Activated effector memory CD4-positive, alpha-beta T cell treated with Interleukin-2 at 50 U/mL for 16 hours (primary cell): ENCODE measurements around the gene UCK2.

ENCODE experiments used
- DNase-seq: peaks from one replicate; pipeline ENCODE4 v3.0.0-alpha.2; 2020

Gene UCK2

DNA sequence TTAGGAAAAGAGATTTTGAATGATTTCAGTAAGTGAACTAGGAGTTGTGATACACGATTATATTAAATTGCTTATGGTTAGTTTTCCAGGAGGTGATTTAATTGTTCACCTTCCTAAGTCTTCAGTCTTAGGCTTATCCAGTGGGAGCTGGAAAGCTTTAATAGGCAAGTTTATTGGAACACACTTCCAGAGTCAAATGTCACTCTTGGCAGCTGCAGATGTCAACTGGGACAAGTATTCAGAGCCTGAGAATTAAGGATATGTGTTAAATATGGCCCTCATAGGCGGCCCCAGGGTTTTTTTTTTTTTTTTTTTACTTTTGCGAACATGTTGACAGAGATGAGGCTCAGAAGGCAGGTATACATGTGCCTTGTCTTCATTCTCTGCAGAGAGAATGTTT, 29.2 kb downstream of the UCK2 start:
- no peak for DNase-seq

GRCh38 chr1:165857046-165857801, 29.8 kb downstream of the UCK2 start:
- no peak for DNase-seq

DNA sequence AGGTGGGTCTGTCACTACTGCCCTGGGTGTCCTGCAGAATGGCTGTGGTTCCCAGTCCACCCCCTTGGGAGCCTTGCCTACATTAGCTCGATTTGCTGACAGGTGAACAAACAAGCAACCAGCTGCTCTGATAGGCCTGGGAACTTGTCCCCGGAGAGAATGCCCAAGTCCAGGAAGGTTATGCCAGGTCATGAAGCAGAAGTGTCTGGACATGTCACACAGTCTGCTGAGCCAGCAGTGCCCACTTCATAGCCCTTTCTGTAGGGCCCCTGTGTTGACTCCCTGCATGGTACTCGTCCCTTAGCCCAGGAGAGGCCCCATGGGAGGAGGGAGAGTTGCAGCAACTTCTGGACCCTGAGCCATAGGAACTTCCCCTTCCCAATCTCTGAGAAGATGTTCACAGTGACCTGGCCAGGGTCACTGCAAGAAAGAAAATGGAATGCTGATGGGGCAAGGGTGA, 31.0 kb downstream of the UCK2 start:
- DNase-seq, result no peak

DNA sequence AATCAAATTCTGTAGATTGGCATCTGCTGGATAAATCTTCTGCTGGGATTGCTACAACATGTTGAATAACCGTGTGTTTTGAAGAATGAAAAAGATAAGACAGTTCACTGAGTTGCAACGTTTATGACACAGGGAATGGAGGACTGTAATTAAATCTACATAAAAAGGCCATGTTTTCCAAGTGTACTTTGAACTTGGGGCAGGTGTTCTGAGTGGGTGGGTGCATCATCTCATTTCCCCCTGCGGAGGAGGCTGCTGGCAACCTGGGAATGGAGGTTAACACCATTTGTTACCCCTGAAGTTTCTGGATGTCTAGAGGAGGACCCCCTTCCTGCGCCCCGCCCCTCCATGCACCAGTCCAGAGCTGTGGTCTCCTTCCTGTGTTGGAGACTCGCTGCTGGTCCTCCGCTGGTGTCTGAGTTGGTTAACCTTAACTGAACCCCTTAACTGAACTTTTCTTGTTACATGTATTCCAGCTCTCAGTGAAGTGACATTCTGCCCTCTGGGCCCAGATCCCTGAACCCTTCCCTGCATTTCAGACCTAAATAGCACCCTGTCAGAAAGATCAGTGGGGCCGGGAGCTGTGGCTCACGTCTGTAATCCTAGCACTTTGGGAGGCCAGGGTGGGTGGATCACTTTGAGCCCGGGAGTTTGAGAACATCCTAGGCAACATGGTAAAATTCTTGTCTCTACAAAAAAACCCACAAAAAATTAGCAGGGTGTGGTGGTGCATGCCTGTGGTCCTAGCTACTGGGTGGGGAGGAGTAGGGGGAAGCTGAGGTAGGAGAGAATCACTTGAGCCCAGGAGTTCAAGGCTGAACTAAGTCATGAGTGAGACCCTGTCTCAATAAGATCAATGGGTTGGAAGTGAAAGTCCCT, 31.8 kb downstream of the UCK2 start:
- DNase-seq, result no peak

GRCh38 chr1:165860065-165860464, 32.7 kb downstream of the UCK2 start:
- no peak for DNase-seq

- no peak for DNase-seq
Observed at GRCh38 chr1:165861911-165862310, 34.5 kb downstream of the UCK2 start.

- DNase-seq, result no peak
Observed at GRCh38 chr1:165862448-165862847, 35.0 kb downstream of the UCK2 start.

DNA sequence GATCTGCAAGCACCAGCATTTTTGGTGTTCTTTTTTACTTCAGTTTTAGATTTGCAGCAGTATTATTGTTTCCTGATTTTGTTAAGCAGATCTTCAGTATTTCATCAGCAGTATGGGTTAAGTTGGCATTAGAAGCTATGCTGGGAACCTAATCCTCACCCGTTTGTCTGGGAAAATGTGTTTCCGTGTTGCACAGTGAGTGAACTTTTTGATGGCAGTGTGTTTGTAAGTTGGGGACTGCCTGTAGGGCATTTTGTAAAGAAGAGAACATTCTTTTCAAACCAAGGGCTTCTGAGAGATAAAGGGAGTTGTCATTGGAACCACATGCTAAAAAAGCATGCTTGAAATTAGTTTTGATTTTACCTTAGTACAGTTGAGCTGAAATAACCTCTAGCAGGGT, 35.9 kb downstream of the UCK2 start:
- no peak for DNase-seq

GRCh38 chr1:165865633-165866340, 38.4 kb downstream of the UCK2 start:
- DNase-seq, result no peak

DNA sequence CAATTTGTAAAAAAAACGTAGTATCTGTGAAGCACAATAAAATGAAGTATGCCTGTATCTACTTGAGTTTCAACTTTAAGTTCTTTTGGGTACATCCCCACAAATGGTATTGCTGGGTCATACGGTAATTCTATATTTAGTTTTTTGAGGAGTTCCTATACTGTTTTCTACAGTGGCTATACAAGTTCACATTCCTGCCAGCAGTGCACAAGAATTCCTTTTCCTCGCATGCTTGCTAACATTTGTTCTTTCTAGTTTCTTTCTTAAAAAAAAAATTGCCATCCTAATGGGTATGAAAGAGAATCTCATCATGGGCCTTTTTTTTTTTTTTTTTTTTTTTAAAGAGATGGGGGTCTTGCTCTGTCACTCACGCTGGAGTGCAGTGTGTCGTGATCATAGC, 41.9 kb downstream of the UCK2 start:
- no peak for DNase-seq

DNA sequence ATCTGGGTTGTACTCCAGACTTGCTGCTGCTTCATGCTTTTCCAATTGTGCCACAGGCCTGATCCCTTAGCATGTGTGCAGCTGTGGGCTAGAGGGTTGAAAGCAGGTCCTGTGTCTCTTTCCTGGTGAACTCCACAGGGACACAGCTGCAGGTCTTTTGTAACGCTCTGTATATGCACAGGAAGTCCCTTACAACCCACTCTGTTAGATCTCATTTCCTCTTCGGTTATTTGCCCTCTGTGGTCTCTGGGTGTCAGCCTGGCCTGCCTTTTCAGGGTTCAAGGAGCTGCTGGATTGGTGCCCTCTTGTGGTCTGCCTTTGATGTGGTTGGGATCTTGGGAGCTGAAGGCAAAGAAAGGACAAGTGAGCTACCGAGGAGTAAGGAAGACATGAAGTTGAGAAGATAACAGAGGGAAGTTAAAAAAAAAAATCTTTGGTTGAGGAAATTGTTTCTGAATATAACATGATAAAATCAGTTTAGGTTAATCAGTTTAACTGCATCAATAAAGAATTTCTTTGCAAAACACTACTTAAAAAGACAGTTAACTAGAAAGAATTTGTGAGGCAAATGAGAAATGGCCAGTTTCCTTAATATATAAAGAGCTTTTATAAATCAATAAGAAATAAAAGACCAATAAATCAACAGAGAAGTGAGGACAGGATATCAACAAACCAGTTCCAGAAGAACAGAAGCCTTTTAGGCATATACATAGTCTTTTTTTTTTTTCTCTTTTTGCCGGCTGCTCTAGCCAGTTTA, 44.1 kb downstream of the UCK2 start:
- DNase-seq, result peak; percentile 29

DNA sequence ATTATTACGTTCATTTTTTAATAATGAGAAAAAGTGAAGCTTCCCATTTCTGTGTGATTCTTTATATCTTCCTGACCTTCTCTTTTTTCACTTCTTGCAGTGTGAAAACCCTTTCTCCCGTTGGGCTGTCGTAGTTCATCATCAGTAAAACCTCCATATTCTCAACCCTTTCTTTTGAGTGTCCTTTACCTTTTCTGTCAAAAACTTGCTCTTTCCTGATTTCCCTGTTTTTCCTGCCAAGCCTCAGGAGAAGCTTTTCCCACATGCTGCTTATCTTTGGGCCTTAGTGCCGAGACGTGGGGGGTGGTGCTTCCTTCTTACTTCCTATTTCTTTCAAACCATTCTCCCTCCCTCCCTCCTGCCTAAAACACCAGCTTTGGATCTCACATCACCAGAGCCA, 46.1 kb downstream of the UCK2 start:
- DNase-seq, result no peak

DNA sequence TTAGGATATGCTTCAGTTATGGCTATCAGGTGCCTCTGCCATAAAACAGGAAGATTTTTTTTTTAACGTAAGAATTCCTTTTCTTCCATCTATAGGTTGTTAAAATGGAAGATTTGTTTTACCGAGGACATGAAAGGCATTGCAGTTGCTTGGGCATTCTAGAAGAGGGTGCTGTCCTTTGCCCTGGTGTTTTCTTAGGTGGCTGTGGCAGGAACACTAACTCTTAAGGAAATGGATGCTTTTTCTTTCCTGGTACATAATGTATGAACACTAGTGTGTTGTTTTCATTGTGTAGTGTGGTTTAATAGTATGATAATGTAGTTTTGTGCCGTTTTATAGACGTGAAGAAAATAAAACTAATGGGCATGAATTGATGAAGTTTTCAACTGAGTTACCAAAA, 47.2 kb downstream of the UCK2 start:
- no peak for DNase-seq

DNA sequence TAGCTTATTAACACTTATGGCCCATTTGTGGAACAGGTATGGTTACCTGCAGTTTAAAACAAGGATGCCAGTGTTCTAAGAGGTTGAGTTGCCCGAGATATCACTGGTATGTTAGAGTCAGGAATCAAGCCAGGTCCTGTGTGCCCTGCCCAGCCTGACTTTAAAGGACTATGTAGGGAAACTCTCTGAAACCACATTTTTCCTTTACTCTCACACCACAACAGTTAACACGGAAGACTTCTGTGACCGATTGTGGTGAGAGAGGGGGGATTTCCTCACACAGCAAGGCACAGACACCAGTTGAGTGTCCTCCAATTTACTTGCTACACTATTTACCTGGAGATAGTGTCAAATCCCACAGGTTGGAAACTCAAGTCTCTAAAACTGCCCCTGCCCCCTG, 47.8 kb downstream of the UCK2 start:
- DNase-seq, result no peak

GRCh38 chr1:165875604-165876003, 48.2 kb downstream of the UCK2 start:
- no peak for DNase-seq

GRCh38 chr1:165876121-165876520, 48.7 kb downstream of the UCK2 start:
- DNase-seq, result no peak

GRCh38 chr1:165877411-165877810, 50.0 kb downstream of the UCK2 start:
- DNase-seq, result no peak

DNA sequence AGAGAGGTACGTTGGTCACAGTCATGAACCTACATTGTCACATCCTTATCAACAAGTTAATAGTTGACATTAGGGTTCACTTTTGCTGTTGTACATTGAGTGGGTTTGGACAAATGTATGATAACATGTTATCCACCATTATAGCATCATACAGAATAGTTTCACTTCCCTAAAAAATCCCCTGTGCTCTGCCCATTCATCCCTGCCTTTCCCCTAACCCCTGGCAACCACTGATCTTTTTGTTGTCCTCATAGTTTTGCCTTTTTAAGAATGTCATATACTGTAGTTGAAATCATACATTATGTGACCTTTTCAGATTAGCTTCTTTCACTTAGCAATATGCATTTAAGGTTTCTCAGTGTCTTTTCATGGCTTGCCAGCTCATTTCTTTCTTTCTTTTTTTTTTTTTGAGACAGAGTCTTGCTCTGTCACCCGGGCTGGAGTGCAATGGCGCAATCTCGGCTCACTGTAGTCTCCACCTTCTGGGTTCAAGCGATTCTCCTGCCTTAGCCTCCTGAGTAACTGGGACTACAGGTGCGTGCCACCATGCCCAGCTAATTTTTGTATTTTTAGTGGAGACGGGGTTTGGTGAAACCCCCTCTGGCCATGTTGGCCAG, 50.6 kb downstream of the UCK2 start:
- no peak for DNase-seq

- no peak for DNase-seq
Observed at GRCh38 chr1:165879946-165880345, 52.5 kb downstream of the UCK2 start.

GRCh38 chr1:165880993-165881392, 53.6 kb downstream of the UCK2 start:
- no peak for DNase-seq

- DNase-seq, result no peak
Observed at GRCh38 chr1:165882168-165882837, 54.9 kb downstream of the UCK2 start.

- no peak for DNase-seq
Observed at GRCh38 chr1:165883056-165883455, 55.6 kb downstream of the UCK2 start.
